ENCODE measurements around the gene WNT9B. TPM values are rescaled to one million over a fixed set of nuclear protein-coding genes. Genes with fewer than 3 reads are reported as not detected.
"Not testable (repeated sequence)": the region's sequence is repeated elsewhere in the genome, so short reads cannot be mapped to it uniquely, and the experiment has no call there.

WNT9B gene
- total RNA-seq, 1 experiment from 2014 or later = not detected

GRCh38 chr17:46908068-46908737, 56.8 kb downstream of the WNT9B start:
- no peak for DNase-seq (ENCODE audit: low read depth)

GRCh38 chr17:46910179-46910927, 59.0 kb downstream of the WNT9B start:
- DNase-seq (ENCODE audit: low read depth) = no peak

- DNase-seq (ENCODE audit: low read depth) = no peak
These were observed 59.9 kb downstream of the WNT9B start for GRCh38 chr17:46911311-46911710.

- DNase-seq (ENCODE audit: low read depth) = peak; percentile 4
These were observed 64.2 kb downstream of the WNT9B start for GRCh38 chr17:46915596-46915995.

GRCh38 chr17:46916211-46916610, 64.8 kb downstream of the WNT9B start:
- peak; percentile 5 for DNase-seq (ENCODE audit: low read depth)

GRCh38 chr17:46916623-46917022, 65.2 kb downstream of the WNT9B start:
- DNase-seq (ENCODE audit: low read depth) = peak; percentile 5

GRCh38 chr17:46917041-46917440, 65.7 kb downstream of the WNT9B start:
- DNase-seq (ENCODE audit: low read depth) = no peak

- no peak for DNase-seq (ENCODE audit: low read depth)
These were observed 66.1 kb downstream of the WNT9B start for GRCh38 chr17:46917516-46917915.

- not testable (repeated sequence) for DNase-seq (ENCODE audit: low read depth)
These were observed 70.6 kb downstream of the WNT9B start for GRCh38 chr17:46921962-46922361.

GRCh38 chr17:46922487-46922803, 71.1 kb downstream of the WNT9B start:
- no peak for DNase-seq (ENCODE audit: low read depth)

GRCh38 chr17:46922804-46923635, 71.6 kb downstream of the WNT9B start, which contains the start of gene GOSR2:
Gene GOSR2 (plus strand): TSS chr17:46923160. CDS start chr17:46923193, 33 bp downstream.
- DNase-seq (ENCODE audit: low read depth) = peak; percentile 86

GRCh38 chr17:46925185-46925868, 73.9 kb downstream of the WNT9B start:
- no peak for DNase-seq (ENCODE audit: low read depth)

GRCh38 chr17:46928467-46929261, 77.3 kb downstream of the WNT9B start:
- DNase-seq (ENCODE audit: low read depth) = no peak

- no peak for DNase-seq (ENCODE audit: low read depth)
These were observed 78.0 kb downstream of the WNT9B start for GRCh38 chr17:46929413-46929812.

GRCh38 chr17:46930051-46930450, 78.7 kb downstream of the WNT9B start:
- DNase-seq (ENCODE audit: low read depth) = no peak

GRCh38 chr17:46931596-46931995, 80.2 kb downstream of the WNT9B start:
- DNase-seq (ENCODE audit: low read depth) = no peak

GRCh38 chr17:46935658-46936266, 84.4 kb downstream of the WNT9B start:
- DNase-seq (ENCODE audit: low read depth) = no peak

Data from LHCN-M2 (cell line).